H9 (cell line): ENCODE results near the gene AR. TPM values are rescaled to one million over a fixed set of nuclear protein-coding genes. Genes with fewer than 3 reads are reported as not detected.

Source experiments
- DNase-seq: peaks from one replicate; pipeline ENCODE4 v3.0.0-alpha.2; 2017
- H2AFZ ChIP-seq: one replicate; pipeline ENCODE4 v1.6.1; 2013; ENCODE audit warnings: mild to moderate bottlenecking, low read length, control low read depth, moderate library complexity
- H2AK5ac ChIP-seq: 2 replicates; pipeline ENCODE4 v1.6.1; 2013; ENCODE audit warnings: low read length, control low read depth, mixed read lengths; ENCODE audit not compliant: insufficient read length
- H2BK120ac ChIP-seq: one replicate; pipeline ENCODE4 v1.6.1; 2013; ENCODE audit warnings: low read depth, mild to moderate bottlenecking, low read length, control low read depth, inconsistent platforms; ENCODE audit not compliant: poor library complexity, severe bottlenecking
- H2BK12ac ChIP-seq: 2 replicates; pipeline ENCODE4 v1.6.1; 2013; ENCODE audit warnings: low read length, control low read depth, mixed read lengths, low read depth; ENCODE audit not compliant: insufficient read length
- H2BK15ac ChIP-seq: 2 replicates; pipeline ENCODE4 v1.6.1; 2013; ENCODE audit warnings: low read depth, low read length, control low read depth
- H2BK20ac ChIP-seq: one replicate; pipeline ENCODE4 v1.6.1; 2013; ENCODE audit warnings: low read depth, mild to moderate bottlenecking, low read length, control low read depth, inconsistent platforms; ENCODE audit not compliant: poor library complexity, severe bottlenecking
- H2BK5ac ChIP-seq: 2 replicates; pipeline ENCODE4 v1.6.1; 2013; ENCODE audit warnings: low read length, control low read depth, mixed read lengths; ENCODE audit not compliant: insufficient read length
- H3K14ac ChIP-seq: 2 replicates; pipeline ENCODE4 v1.6.1; 2013; ENCODE audit warnings: low read length, control low read depth; ENCODE audit not compliant: insufficient read depth
- H3K18ac ChIP-seq: 2 replicates; pipeline ENCODE4 v1.6.1; 2013; ENCODE audit warnings: low read depth, mild to moderate bottlenecking, mixed read lengths, low read length, control low read depth; ENCODE audit not compliant: insufficient read length
- H3K23ac ChIP-seq: 2 replicates; pipeline ENCODE4 v1.6.1; 2013; ENCODE audit warnings: low read length, control low read depth, mixed read lengths, low read depth; ENCODE audit not compliant: insufficient read length
- H3K23me2 ChIP-seq: 2 replicates; pipeline ENCODE4 v1.6.1; 2013; ENCODE audit warnings: low read depth, mild to moderate bottlenecking, mixed read lengths, low read length, control low read depth; ENCODE audit not compliant: insufficient read length, poor library complexity, severe bottlenecking
- H3K27ac ChIP-seq: 2 replicates; pipeline ENCODE4 v1.5.1; 2013; ENCODE audit warnings: low read length, control low read depth, mixed read lengths, low read depth; ENCODE audit not compliant: insufficient read length
- H3K27me3 ChIP-seq: 2 replicates; pipeline ENCODE4 v1.6.1; 2013; ENCODE audit warnings: low read length, control low read depth, inconsistent platforms; ENCODE audit not compliant: insufficient read depth
- H3K4ac ChIP-seq: 2 replicates; pipeline ENCODE4 v1.6.1; 2013; ENCODE audit warnings: low read depth, mild to moderate bottlenecking, control low read depth, inconsistent platforms, low read length, moderate library complexity
- H3K4me1 ChIP-seq: 2 replicates; pipeline ENCODE4 v1.6.1; 2013; ENCODE audit warnings: low read length, control low read depth, inconsistent platforms; ENCODE audit not compliant: insufficient read depth
- H3K4me2 ChIP-seq: 2 replicates; pipeline ENCODE4 v1.6.1; 2013; ENCODE audit warnings: low read length, control low read depth, mixed read lengths; ENCODE audit not compliant: insufficient read length, insufficient read depth
- H3K56ac ChIP-seq: 2 replicates; pipeline ENCODE4 v1.6.1; 2013; ENCODE audit warnings: low read depth, mild to moderate bottlenecking, mixed read lengths, low read length, control low read depth; ENCODE audit not compliant: insufficient read length
- H3K79me1 ChIP-seq: 2 replicates; pipeline ENCODE4 v1.6.1; 2013; ENCODE audit warnings: low read depth, mild to moderate bottlenecking, moderate library complexity, low read length, control low read depth, inconsistent platforms; ENCODE audit not compliant: insufficient read depth, poor library complexity, severe bottlenecking
- H3K79me2 ChIP-seq: 2 replicates; pipeline ENCODE4 v1.6.1; 2013; ENCODE audit warnings: low read length, control low read depth, inconsistent platforms; ENCODE audit not compliant: insufficient read depth
- H3K9ac ChIP-seq: 2 replicates; pipeline ENCODE4 v1.6.1; 2013; ENCODE audit warnings: low read length, control low read depth, mixed read lengths; ENCODE audit not compliant: insufficient read length; ENCODE audit errors: extremely low read depth
- H3K9me3 ChIP-seq: one replicate; pipeline ENCODE4 v1.6.1; 2013; ENCODE audit warnings: low read depth, low read length, inconsistent platforms; ENCODE audit not compliant: control insufficient read depth
- H3T11ph ChIP-seq: one replicate; pipeline ENCODE4 v1.6.1; 2013; ENCODE audit warnings: mild to moderate bottlenecking, low read length, control low read depth, inconsistent platforms
- H4K20me1 ChIP-seq: one replicate; pipeline ENCODE4 v1.6.1; 2013; ENCODE audit not compliant: control insufficient read depth, insufficient read length, insufficient read depth
- H4K5ac ChIP-seq: 2 replicates; pipeline ENCODE4 v1.6.1; 2013; ENCODE audit warnings: low read depth, mild to moderate bottlenecking, mixed read lengths, low read length, control low read depth; ENCODE audit not compliant: insufficient read length
- H4K8ac ChIP-seq: replicated peaks from 2 replicates; pipeline ENCODE4 v1.6.1; 2013; ENCODE audit warnings: low read length, control low read depth, mixed read lengths, low read depth; ENCODE audit not compliant: insufficient read length
- H4K91ac ChIP-seq: 2 replicates; pipeline ENCODE4 v1.6.1; 2013; ENCODE audit warnings: low read depth, mild to moderate bottlenecking, moderate library complexity, mixed read lengths, low read length, control low read depth; ENCODE audit not compliant: insufficient read length
- H3K27ac Mint-ChIP-seq, 3 experiments: 2 replicates in 2 of 3; 3 replicates in 1 of 3; pipeline ENCODE4 v1.8.0; 2020 to 2021; ENCODE audit warnings: mixed read lengths in 3 of 3, mild to moderate bottlenecking in 1 of 3, moderate library complexity in 1 of 3
- H3K27me3 Mint-ChIP-seq: 2 replicates; pipeline ENCODE4 v1.8.0; 2021; ENCODE audit warnings: low read depth, mild to moderate bottlenecking, moderate library complexity, mixed read lengths
- H3K36me3 Mint-ChIP-seq, 3 experiments: 2 replicates in 2 of 3; 3 replicates in 1 of 3; pipeline ENCODE4 v1.8.0; 2020 to 2021; ENCODE audit warnings: low read depth in 3 of 3, mixed read lengths in 3 of 3; ENCODE audit not compliant: insufficient read depth in 1 of 3
- H3K4me1 Mint-ChIP-seq, 2 experiments: 2 replicates each; pipeline ENCODE4 v1.8.0; 2020; ENCODE audit warnings: mixed read lengths in 2 of 2
- H3K4me3 Mint-ChIP-seq, 2 experiments: 2 replicates in 1 of 2; 3 replicates in 1 of 2; pipeline ENCODE4 v1.8.0; 2020 to 2021; ENCODE audit warnings: mild to moderate bottlenecking in 2 of 2, mixed read lengths in 2 of 2, moderate library complexity in 1 of 2
- H3K9me3 Mint-ChIP-seq, 2 experiments: 2 replicates in 1 of 2; 3 replicates in 1 of 2; pipeline ENCODE4 v1.8.0; 2020; ENCODE audit warnings: mild to moderate bottlenecking in 2 of 2, mixed read lengths in 2 of 2, moderate library complexity in 1 of 2
- CTCF ChIP-seq: fragments of 200-600 bp; sonication (generic); conservative IDR thresholded peaks from 3 replicates; pipeline ENCODE4 v1.8.0; 2021; ENCODE audit warnings: antibody characterized with exemption, mild to moderate bottlenecking
- total RNA-seq: library from RNA; stranded (reverse); gene quantifications from 2 replicates; pipeline ENCODE4 v1.2.1, GENCODE V29; 2021

The AR gene
- total RNA-seq, 1 experiment from 2014 or later = 3.5 TPM

GRCh38 chrX:67520671-67521070 lies 23.1 kb upstream of the AR start:
- H3K36me3 Mint-ChIP-seq = peaks cover 0 to 7% (median 7%) of the 10 kb centered on the region in 3 experiments; a peak in 6 of 7 replicates
- Histone ChIP-seq H2BK15ac (no peak overlapping the region), H3K4me2 (no peak overlapping the region), H4K5ac (no peak overlapping the region), H3K9ac (no peak overlapping the region), H2BK120ac (no peak overlapping the region), H4K8ac (no peak overlapping the region), H3K27ac (no peak overlapping the region), H2AFZ (no peak overlapping the region), H3K27me3 (no peaks in the 10 kb centered on the region), H2AK5ac (no peak overlapping the region), H4K91ac (no peak overlapping the region), H3K23me2 (no peaks in the 10 kb centered on the region), H3K79me2 (no peaks in the 10 kb centered on the region), H3K56ac (no peak overlapping the region), H3K9me3 (peaks cover 35% of the 10 kb centered on the region), H3K4ac (no peak overlapping the region), H3T11ph (no peak overlapping the region), H3K4me1 (peaks cover 2% of the 10 kb centered on the region; the same call in 1 of the 2 replicates), H3K18ac (no peak overlapping the region), H2BK12ac (no peak overlapping the region), H3K23ac (no peak overlapping the region), H2BK20ac (no peak overlapping the region), H3K14ac (no peak overlapping the region), H4K20me1 (no peaks in the 10 kb centered on the region), H2BK5ac (no peak overlapping the region), H3K79me1 (no peaks in the 10 kb centered on the region)
- DNase-seq = no peak
- TF ChIP-seq CTCF = no peak
- H3K27ac Mint-ChIP-seq = no peak overlapping the region
- peaks cover 13 to 17% of the 10 kb centered on the region in 2 experiments for H3K4me1 Mint-ChIP-seq
- H3K27me3 Mint-ChIP-seq = no peaks in the 10 kb centered on the region
- no peak overlapping the region for H3K4me3 Mint-ChIP-seq
- H3K9me3 Mint-ChIP-seq = peaks cover 74 to 84% of the 10 kb centered on the region in 2 experiments
